ENCODE data around the gene DRGX.

The DRGX gene

DNA sequence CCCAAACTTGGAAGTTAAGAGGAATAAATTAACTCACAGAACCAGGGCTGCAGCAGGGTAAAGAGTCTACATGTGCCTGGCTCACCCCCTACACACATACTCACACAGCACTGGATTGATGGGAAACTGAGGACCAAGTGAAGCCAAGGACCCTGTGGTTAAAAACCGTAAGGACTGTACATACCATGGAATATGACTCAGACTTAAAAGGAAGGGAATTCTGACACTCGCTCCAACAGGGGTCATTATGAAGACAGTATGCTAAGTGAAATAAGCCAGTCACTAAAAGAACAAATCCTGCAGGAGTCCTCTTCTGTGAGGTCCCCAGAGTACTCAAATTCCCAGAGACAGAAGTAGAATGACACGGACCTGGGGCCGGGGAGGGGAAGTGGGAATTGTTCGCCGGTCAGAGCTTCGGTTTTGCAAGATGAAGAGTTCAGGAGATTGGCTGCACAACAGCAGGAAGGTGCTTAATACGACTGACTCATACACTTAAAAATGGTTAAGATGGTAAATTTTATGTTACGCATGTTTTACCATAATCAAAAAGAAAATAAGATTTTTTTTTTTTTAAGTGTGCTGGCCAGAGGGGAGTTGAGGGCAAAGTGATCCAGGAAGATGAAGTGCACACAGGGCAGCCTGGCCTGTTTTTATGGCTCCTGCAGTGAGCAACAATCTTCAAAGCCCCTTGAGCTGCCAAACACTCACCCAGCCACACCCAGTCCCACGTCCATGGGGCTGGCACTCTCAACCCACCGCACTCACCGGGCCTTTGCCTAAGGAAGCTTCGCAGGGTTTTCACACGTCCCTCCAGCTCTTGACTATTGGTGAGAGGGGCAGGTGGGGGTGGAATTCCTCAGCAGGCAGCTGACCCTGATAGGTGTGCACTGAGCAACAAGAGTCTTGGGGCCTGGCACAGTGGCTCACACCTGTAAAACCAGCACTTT lies 26.4 kb downstream of the DRGX start:
- TF ChIP-seq, protein P1, sequence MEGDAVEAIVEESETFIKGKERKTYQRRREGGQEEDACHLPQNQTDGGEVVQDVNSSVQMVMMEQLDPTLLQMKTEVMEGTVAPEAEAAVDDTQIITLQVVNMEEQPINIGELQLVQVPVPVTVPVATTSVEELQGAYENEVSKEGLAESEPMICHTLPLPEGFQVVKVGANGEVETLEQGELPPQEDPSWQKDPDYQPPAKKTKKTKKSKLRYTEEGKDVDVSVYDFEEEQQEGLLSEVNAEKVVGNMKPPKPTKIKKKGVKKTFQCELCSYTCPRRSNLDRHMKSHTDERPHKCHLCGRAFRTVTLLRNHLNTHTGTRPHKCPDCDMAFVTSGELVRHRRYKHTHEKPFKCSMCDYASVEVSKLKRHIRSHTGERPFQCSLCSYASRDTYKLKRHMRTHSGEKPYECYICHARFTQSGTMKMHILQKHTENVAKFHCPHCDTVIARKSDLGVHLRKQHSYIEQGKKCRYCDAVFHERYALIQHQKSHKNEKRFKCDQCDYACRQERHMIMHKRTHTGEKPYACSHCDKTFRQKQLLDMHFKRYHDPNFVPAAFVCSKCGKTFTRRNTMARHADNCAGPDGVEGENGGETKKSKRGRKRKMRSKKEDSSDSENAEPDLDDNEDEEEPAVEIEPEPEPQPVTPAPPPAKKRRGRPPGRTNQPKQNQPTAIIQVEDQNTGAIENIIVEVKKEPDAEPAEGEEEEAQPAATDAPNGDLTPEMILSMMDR (IDR thresholded peaks at IDR 0.05; ENCODE audit: low read length): no peak
- TF ChIP-seq EZH2phosphoT487 (IDR thresholded peaks at IDR 0.05; ENCODE audit: low read length) (no peak), EZH2 (optimal IDR thresholded peaks at IDR 0.05; ENCODE audit: low read depth, low read length) (no peak)
- Histone ChIP-seq H3K36me3 (replicated peaks; ENCODE audit: insufficient read depth, low read length) (no peaks in the 10 kb centered on the region), H3K9me3 (replicated peaks; ENCODE audit: insufficient read depth, low read length) (no peaks in the 10 kb centered on the region), H4K20me1 (ENCODE audit: insufficient read depth, low read length) (no peaks in the 10 kb centered on the region), H3K27me3 (replicated peaks; ENCODE audit: insufficient read depth, low read length) (no peaks in the 10 kb centered on the region), H3K9ac (ENCODE audit: low read length) (no peak overlapping the region), H3K79me2 (ENCODE audit: low read length) (no peaks in the 10 kb centered on the region), H3F3A (ENCODE audit: insufficient read depth, low read length) (no peaks in the 10 kb centered on the region), H3K9me2 (replicated peaks; ENCODE audit: insufficient read depth, low read length) (no peaks in the 10 kb centered on the region), H3K4me3 (ENCODE audit: low read length) (no peak overlapping the region), H3K27ac (ENCODE audit: low read length) (no peak overlapping the region), H2AFZ (ENCODE audit: low read length) (no peak overlapping the region), H3K4me1 (ENCODE audit: low read length) (no peaks in the 10 kb centered on the region), H3K4me2 (ENCODE audit: low read depth, low read length) (no peak overlapping the region)
- DNase-seq: no peak

DNA sequence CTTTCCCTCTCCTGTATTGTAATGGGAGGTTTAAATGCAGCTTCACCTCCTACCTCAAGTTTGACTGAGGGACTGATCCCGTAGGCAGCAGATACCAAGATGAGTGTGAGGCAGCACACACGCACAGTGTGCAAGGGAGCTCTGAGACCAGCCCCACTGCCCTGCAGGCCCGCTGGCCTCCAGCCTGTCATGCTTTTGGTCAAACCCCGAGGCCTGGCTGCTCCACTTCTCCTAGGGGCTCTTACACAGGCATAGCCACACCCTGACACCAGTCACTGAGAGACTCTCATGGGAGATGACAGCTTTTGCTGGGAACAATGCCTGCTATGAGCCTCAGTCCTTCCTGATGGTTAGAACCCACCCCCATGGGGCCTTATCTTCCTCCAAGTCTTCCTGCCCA lies 27.6 kb downstream of the DRGX start:
- H3K9me3 ChIP-seq (replicated peaks; ENCODE audit: insufficient read depth, low read length): no peaks in the 10 kb centered on the region
- H3K4me3 ChIP-seq (ENCODE audit: low read length): no peak overlapping the region
- no peaks in the 10 kb centered on the region for H3K9me2 ChIP-seq (replicated peaks; ENCODE audit: insufficient read depth, low read length)
- no peaks in the 10 kb centered on the region for H3K27me3 ChIP-seq (replicated peaks; ENCODE audit: insufficient read depth, low read length)
- no peaks in the 10 kb centered on the region for H3K79me2 ChIP-seq (ENCODE audit: low read length)
- TF ChIP-seq, protein P1 (IDR thresholded peaks at IDR 0.05; ENCODE audit: low read length): no peak
- TF ChIP-seq EZH2phosphoT487 (IDR thresholded peaks at IDR 0.05; ENCODE audit: low read length): no peak
- H3K36me3 ChIP-seq (replicated peaks; ENCODE audit: insufficient read depth, low read length): no peaks in the 10 kb centered on the region
- H2AFZ ChIP-seq (ENCODE audit: low read length): no peak overlapping the region
- H4K20me1 ChIP-seq (ENCODE audit: insufficient read depth, low read length): no peaks in the 10 kb centered on the region
- no peak for DNase-seq
- H3F3A ChIP-seq (ENCODE audit: insufficient read depth, low read length): no peaks in the 10 kb centered on the region
- H3K4me1 ChIP-seq (ENCODE audit: low read length): no peaks in the 10 kb centered on the region
- H3K4me2 ChIP-seq (ENCODE audit: low read depth, low read length): no peak overlapping the region
- H3K27ac ChIP-seq (ENCODE audit: low read length): no peak overlapping the region
- H3K9ac ChIP-seq (ENCODE audit: low read length): no peak overlapping the region

DNA sequence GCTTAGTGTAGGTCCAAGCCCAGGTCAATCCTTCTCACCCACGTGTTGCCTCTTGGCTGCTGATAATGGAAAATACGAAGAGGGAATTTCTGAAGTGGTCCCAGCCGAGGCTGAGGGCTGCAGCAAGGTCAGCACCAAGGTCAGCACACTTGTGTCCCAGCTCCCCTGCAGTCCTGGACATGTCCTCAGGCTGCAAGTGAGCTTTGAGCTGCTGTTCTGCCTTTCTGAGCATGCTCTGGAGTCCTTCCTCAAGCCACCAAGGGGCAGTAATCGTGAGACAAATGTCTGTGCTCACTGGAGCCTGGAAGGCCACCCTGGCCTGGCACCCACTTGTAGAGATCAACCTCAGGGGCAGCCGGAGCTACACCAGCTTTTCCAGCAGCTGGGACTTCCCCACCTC lies 28.3 kb downstream of the DRGX start:
- Histone ChIP-seq H3K4me2 (ENCODE audit: low read depth, low read length) (no peak overlapping the region), H3K27me3 (replicated peaks; ENCODE audit: insufficient read depth, low read length) (no peaks in the 10 kb centered on the region), H3K79me2 (ENCODE audit: low read length) (no peaks in the 10 kb centered on the region), H3K27ac (ENCODE audit: low read length) (no peak overlapping the region), H3K9me2 (replicated peaks; ENCODE audit: insufficient read depth, low read length) (no peaks in the 10 kb centered on the region), H3F3A (ENCODE audit: insufficient read depth, low read length) (no peaks in the 10 kb centered on the region), H4K20me1 (ENCODE audit: insufficient read depth, low read length) (no peaks in the 10 kb centered on the region), H3K9ac (ENCODE audit: low read length) (no peak overlapping the region), H3K9me3 (replicated peaks; ENCODE audit: insufficient read depth, low read length) (no peaks in the 10 kb centered on the region), H2AFZ (ENCODE audit: low read length) (no peak overlapping the region), H3K36me3 (replicated peaks; ENCODE audit: insufficient read depth, low read length) (no peaks in the 10 kb centered on the region), H3K4me1 (ENCODE audit: low read length) (no peaks in the 10 kb centered on the region), H3K4me3 (ENCODE audit: low read length) (no peak overlapping the region)
- DNase-seq: no peak
- TF ChIP-seq EZH2phosphoT487 (IDR thresholded peaks at IDR 0.05; ENCODE audit: low read length): no peak

DNA sequence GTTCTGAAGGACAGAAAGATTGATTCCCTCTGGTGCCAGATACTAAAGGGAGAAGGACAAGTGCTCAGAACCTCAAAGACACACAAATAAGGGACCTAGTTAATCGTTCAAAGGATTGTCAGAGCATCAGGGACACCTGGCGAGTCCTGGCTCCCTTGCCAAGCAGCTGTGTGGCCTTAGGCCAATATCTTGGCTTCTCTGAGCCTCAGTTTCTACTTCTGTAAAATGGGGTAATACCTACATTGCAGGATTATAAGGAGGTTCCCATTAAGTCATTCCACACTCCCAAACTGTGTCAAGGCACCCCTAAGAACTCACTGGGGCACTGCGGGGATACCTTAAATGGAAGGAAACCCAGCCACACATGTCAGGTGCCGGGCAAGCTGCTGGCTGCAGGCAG lies 29.4 kb downstream of the DRGX start:
- no peak for DNase-seq
- no peak for TF ChIP-seq EZH2 (optimal IDR thresholded peaks at IDR 0.05; ENCODE audit: low read depth, low read length)
- TF ChIP-seq, protein P1 (IDR thresholded peaks at IDR 0.05; ENCODE audit: low read length): no peak
- TF ChIP-seq EZH2phosphoT487 (IDR thresholded peaks at IDR 0.05; ENCODE audit: low read length): no peak

More for the DNA sequence above, 29.4 kb downstream of the DRGX start:
- H3K4me2 ChIP-seq (ENCODE audit: low read depth, low read length): no peak overlapping the region
- H3F3A ChIP-seq (ENCODE audit: insufficient read depth, low read length): no peaks in the 10 kb centered on the region
- no peaks in the 10 kb centered on the region for H3K79me2 ChIP-seq (ENCODE audit: low read length)
- H3K27ac ChIP-seq (ENCODE audit: low read length): no peak overlapping the region
- no peaks in the 10 kb centered on the region for H3K9me2 ChIP-seq (replicated peaks; ENCODE audit: insufficient read depth, low read length)
- H3K27me3 ChIP-seq (replicated peaks; ENCODE audit: insufficient read depth, low read length): no peaks in the 10 kb centered on the region
- H4K20me1 ChIP-seq (ENCODE audit: insufficient read depth, low read length): no peaks in the 10 kb centered on the region
- no peak overlapping the region for H3K9ac ChIP-seq (ENCODE audit: low read length)
- no peaks in the 10 kb centered on the region for H3K36me3 ChIP-seq (replicated peaks; ENCODE audit: insufficient read depth, low read length)
- no peaks in the 10 kb centered on the region for H3K9me3 ChIP-seq (replicated peaks; ENCODE audit: insufficient read depth, low read length)
- H3K4me1 ChIP-seq (ENCODE audit: low read length): no peaks in the 10 kb centered on the region
- no peak overlapping the region for H2AFZ ChIP-seq (ENCODE audit: low read length)
- H3K4me3 ChIP-seq (ENCODE audit: low read length): no peak overlapping the region

All from MM.1S (cell line).